Stimulated activated CD8-positive, alpha-beta memory T cell treated with anti-CD3 and anti-CD28 coated beads, Interleukin-7, amount 100 ng/mL, for 1 hour (primary cell): ENCODE data around the gene RAB33A.
A peak's percentile ranks its signal among the peaks of the same experiment; 100 is the strongest.

ENCODE experiments used
- DNase-seq, 2 donors: peaks; one replicate each; pipeline ENCODE4 v3.0.0-alpha.2; 2020; ENCODE audit warnings: low read depth in 2 of 2

Gene RAB33A

DNA sequence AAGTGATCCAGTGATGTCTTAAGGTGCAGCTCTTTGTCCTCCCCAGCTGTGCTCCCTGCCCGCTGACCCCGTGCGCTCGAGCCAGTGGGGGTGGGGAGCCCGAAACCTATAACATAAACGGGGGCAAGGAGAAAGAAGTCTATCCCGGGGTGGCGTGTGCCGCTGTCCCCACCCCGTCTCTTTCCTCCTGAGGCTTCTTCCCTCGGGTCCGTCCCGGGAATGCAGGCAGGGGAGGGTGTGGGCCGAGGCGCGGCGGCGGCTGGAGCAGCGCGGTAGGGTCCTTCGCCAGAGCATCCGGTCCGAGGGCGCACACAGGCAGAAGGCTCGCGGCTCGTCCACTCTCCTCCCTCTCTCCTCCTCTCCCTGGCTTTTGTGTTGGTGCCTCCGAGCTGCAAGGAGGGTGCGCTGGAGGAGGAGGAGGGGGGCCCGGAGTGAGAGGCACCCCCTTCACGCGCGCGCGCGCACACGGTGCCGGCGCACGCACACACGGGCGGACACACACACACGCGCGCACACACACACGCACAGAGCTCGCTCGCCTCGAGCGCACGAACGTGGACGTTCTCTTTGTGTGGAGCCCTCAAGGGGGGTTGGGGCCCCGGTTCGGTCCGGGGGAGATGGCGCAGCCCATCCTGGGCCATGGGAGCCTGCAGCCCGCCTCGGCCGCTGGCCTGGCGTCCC, at the start of gene RAB33A:
Gene RAB33A (plus strand): TSS at position 517 of the 681 bp plus-strand sequence. CDS start 101 bp downstream, at position 618.
- DNase-seq = peak in 1 of 2 donors; percentile 10

DNA sequence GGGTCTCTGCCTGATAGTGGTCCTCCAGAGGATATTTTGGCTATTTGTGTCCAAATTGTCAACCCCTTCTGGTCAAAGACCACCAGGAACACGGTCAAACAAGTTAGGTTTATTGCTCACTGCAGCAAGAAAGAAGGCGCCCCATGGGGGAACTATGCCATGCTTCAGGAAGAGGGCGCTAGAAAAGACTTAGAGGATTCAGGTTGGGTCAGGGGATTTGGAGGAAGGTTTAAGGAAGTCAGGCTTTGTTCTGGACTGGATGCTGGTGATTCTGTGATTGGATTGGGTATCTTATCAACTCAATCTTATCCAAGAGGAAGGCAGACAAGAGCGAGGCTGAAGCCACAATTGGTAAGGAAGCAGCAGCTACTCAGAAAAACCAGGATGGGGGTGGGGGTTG, 47.2 kb upstream of the RAB33A start:
- no peak for DNase-seq

DNA sequence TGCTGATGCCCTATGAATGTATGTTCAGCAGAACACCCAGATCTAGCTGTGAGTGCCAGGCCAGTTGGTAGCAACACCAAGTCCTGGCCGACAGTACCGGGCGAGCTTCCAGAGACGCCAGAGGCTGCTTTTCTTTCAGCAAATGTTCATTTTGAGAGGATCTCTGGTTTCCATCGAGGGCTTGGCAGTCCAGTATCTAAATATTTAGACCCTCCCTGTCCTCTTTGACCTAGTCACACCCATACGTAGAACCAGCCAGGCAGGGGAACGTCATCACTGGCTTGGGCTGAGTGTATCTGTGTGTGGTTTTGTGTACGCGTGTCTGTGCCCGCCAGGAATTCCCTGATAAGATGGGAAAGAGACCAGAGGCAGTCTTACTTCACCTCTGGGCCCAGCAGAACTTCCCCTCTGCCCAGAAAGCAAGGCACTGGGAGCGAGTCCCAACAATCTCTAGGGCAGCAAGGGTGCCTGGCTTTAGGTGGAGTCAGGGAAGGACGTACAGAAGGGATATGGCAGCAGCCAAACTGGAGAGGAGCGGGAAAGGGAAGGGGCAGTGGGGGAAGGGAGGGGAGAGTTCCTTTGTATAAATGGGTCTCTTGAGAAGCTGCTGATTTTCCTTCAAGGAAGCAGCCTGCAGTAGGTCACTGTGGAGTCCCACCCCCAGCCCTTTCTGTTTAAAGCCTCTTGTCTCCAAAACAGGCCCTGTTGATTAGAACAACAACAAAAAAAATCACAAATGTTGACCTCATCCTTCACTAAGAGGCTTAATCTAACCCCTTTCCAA, 46.5 kb upstream of the RAB33A start:
- no peak for DNase-seq

DNA sequence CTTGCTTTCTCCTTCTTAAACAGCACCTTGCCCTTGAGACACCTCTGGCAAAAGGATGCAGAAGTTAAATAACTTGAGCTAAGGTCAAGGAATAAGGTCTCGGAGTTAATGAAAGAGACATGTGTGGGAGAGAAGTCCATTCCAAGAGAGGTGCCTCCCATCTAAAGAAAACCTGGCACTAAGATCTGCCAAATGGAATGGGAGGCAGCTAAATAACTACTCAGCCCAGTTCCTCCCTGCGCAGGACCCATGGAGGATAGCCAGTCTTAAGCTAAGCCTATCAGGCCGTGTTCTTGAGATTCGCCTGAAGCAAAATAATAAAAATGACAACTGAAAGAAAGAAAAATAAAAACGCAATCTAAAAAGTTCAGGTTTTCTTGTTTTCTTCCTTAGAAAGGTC, 40.8 kb upstream of the RAB33A start:
- DNase-seq = no peak

DNA sequence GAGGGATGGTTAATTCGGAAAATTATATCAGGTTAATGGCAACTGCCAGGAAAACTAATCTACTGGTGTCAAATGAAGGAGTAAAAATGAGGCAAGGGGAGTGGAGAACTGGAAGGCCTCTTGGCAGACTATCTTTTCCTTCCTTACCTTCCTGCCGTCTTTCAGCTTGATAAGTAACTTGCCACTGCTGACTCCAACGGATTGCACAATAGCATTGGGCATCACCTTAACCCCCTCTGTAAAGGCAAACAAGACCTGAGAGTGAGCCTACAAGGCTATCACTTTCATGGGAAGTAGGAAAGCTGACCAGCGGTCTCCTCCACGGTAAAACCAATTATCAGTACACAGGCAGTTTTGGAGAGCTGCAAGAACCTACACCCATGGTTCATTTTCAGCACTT, 35.3 kb upstream of the RAB33A start:
- DNase-seq = no peak

DNA sequence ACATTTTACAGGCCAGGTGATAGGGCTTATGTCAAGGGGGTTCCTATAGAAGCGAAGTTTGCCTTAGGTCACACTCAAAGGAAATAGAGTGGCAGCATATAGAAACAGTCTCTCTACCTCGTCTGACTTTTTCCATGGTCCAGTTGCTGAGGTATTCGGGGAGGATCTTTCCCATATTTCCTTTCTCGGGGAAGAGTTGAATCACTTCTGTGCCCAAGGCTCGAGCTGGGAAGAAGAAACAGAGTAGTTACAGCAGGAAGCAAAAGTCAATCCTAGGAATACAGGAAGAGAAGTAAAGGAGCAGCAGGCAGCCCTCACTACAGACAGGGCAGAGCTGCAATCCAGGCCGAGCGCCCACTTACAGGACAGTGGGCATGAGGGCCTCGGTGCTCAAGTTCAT, 34.8 kb upstream of the RAB33A start:
- no peak for DNase-seq

DNA sequence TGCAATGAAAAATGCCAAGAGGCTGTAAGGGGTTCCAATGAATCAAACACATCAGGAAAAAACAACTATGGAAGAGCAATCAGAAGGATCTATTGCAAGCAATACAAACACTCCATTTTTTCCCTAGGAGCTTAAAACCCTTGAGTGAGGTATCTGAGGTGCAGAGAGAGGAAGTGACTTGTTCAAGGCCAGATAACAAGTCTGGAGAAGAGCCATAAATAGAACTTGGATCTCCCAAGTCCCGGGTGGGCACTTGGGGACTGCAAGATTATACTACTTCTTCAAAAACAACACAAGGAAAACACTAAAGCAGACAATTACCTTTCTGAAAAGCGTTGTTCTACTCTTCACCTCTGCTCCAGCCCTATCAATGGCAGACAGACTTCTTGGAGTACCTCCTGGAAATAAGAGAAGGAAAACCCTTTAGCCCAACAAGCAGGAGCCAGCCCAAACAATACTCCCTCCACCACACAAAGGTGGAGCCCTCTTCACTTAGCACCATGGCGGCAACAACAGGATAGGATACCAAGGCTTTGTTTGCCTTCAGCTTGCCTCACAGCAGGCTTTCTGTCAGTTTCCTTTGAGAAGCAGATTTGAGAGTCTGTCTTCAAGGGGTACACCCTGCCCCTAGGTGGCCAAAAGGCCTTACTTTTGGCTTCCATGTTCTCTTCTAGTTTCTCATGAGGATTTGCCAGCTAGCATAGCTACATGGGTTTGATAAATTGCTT, 32.1 kb upstream of the RAB33A start:
- no peak for DNase-seq

DNA sequence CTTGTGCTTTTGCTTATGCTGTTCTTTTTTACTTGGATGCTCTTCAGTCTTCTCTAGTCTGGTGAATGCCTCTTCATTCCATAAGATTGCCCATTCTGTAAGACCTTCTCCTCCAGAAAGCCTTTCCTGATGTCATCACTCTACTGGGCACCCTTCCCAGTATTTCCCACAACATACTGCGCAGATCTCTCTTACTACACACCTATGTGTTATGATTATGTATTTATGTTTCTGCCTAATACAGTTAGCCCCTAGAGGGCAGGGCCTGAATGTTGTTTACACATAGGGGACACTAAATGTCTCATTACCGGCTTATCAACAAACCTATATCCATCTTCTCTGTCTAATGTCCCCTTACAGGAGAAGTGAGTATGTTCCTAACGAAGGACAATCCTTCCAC, 27.3 kb upstream of the RAB33A start:
- no peak for DNase-seq

DNA sequence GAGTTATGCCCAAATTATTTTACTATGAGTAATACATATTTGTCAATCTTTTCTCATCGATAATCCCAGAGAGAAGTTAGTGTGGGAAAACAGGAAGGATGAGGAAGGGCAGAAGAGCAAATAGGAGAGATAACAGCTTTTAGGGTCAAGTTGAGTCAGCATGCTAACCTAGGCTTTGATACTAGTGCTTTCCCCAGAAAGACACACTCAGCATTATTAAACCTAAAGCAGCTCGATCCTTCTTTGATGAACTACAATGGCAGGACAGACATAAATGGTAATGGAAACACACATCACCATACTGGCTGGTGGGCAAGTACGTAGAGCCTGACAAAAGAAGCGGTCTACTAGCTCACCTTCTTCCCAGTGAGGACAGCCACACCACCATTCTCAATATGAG, 26.6 kb upstream of the RAB33A start:
- no peak for DNase-seq

DNA sequence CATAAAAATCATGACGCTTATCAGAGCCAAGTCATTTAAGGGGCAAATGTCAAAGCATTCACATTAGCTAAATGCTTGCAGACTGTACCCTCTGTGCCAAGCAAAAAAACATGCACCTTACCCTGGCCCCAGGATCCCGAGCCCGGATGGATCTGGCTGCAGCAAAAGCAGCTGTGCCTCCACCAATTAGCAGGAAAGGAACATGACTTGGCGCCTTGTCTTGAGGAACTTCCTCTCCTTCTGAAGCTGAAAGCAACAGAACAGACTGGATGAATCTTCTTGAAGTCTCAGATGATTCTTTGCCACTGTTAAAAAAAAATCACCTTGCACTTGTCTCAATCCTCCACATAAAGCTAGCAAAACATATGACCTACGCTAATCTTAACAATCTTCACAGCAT, 24.1 kb upstream of the RAB33A start:
- no peak for DNase-seq

DNA sequence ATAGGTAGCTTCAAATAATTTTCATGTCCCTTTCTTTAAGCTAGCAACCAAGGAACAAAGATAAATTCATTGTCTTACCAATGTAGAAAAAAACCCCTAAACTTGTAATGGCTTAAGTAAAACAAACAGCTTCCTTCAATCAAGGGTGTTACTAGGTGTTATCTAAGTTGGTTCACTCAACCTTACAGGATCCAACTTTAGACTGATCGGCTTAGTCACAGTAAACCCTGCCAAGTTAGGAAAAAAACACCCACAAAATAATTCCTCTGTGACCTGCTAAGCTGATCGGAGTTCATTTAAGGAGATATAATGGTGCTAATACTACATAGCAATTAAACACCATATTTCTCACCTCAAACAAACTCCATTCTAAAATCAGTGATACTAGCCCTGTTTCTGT, 16.2 kb upstream of the RAB33A start:
- DNase-seq = no peak

DNA sequence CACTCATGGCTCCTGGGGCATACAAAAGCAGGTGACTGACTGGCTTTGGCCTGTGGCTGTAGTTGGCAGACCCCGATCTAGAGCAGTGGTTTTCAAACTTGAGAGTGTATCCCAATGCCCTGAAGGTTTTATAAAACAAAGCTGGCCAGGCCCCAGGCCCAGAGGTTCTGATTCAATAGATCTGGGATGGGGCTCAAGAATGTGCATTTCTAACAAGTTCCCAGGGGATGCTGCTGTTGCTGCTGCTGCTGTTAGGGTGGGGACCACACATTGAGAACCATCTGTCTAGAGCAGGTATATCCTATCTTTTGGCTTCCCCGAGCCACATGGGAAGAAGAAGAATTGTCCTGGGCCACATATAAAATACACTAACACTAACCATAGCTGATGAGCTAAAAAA, 13.5 kb upstream of the RAB33A start:
- no peak for DNase-seq

DNA sequence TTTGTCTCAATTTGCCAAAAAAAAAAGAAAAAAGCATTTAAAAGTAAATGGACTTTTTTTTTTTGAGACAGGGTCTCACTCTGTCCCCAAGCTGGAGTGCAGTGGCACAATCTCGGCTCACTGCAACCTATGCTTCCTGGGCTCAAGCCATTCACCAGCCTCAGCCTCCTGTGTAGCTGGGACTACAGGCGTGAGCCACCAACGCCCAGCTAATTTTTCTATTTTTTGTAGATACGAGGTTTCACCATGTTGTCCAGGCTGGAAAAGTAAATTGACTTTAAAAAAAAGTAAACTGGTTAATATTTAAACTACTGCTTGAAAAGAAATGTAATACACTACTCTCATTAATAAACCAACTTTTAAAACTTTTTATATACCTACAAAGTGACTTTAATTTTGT, 12.0 kb upstream of the RAB33A start:
- no peak for DNase-seq

DNA sequence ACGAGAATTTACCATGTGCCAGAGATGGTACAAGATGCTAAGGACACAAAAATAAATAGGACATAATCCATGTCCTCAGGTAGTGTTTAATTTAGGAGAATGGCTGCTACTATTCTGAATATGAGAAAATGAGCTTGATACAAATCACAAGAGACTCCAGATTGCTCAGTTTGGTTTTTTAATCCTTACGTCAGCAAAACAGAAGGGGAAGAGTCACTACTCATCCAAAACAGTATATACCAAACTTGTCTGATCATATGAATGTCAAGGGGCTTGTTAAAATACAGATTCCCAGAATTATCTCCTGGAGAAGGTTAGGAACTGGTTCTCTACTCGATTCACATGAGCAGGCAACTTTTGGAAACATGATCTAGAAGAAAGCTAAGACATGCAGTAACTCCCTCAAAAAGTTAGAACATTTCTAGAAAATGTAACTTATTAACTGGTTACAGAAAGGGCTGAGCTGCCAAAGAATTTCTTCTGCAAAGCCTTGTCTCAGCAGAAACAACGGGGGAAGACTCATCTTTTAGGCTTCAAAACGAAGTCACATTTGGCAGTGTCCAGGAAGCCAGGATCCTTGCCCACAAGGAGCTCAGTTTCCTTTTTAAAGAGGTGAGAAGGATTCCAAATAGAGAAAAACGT, 9.5 kb upstream of the RAB33A start:
- no peak for DNase-seq

DNA sequence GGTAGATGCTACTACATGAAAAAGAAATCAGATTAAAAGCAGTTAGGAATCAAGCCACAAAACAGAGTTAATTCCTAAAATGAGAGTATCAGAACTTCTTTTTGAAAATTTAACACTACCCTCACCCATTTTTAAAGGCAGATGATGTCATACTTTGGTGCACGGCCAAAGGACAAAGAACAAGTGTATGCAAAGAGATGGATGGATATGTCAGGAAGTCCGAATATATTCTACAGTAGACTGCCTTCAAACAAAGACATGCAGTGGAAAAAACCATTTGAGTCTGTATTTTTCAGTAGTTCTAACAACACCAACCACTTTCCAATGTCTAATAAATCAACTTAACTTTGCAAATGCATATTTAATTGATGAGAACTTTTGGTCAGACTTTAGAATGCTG, 8.4 kb upstream of the RAB33A start:
- no peak for DNase-seq

DNA sequence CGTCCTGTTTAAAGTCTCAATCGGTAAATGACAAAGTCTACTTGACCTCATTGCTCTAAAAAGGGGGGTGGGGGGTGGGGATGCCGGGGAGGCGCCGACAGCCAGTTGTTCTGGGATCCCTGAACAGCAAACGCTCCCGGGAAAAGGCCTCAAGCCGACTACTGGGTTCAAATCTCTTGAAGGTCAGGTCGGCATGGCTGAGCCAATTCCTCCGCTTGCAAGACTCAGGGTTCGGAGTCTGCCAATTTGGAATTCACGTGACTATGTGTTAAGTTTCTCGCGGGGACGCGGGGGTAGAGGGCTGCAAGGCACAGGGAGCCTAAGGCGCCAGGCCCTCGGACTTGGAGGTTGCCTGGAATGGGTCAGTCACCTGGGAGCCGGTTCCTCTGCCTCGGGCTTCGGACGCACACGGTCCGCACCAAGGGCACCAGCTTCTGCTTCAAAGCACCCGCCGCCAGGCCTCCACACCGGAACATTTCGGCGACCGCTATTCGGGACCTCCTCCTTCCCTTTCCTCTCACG, 6.5 kb upstream of the RAB33A start:
- DNase-seq = no peak

DNA sequence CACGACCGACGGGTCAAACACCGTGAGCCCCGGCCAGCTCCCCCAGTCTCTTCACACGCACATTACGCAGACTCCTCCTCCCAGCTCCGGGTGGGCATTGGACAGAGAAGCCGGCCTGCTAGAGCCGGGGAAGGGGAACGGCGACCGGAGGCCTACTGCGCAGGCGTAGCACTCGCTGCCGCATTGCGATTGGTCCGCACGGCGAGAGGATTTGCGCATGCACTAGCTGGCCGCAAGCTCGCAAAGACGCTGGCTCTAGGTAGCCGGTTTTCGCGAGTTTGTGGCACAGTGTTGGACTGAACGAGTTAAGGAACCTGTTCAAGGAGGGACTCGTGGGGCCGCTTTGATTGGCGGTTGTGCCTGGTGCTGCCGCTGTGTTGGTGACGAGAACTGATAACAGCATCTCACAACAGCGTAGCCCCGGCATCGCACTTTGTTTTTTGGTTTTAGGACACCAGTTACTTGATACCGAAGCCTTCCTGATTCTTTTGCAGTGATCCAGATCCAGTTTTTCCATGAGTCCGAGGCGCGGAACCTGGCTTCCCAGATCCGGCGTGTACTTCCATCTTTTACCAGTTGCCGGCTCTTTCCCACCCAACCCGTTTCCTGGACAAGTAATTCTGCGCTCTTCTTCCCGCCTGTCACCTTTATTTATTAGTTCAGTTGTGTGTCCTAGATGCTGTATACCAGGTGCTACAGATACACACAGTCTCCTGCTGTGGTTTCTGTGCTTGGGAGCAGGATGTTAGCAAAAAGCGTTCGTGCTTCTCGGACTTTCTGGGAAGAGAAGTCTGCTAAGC, 5.9 kb upstream of the RAB33A start, which contains the start of gene AIFM1:
Gene AIFM1 (minus strand): TSS at position 139 of the 800 bp plus-strand sequence. CDS start 185 bp downstream, outside the sequence.
- peak; percentile 72 to 74 for DNase-seq

DNA sequence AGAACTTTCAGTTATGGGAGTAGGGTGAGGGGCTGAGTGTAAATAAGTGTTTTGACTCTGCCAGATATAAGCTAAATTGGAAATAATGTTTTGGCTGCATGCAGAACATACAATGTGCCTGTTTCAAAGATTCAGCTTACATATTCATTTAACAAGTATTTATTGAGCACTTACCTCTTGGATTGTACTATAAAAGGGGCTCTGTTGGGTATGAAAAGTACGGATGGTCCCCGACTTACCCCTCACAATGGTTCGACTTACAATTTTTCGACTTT, 5.3 kb upstream of the RAB33A start:
- DNase-seq = no peak

DNA sequence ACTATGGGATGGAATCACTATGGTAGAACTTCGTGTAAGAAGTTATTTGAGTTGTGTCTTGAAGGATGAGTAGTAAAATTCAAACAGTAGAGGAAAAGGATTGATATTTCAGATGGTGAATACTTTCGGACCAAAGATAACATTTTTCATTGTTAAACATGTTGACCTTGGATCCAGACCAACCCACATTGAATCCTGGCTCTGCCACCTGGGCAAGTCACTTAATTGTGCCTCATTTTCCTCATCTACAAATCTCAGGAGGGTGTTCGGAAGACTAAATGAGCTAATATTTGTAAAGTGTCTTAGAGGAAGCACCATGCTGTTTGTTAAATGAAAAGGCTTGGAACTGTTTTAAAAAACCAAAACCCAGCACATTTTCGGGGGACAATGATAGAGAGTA, 4.7 kb upstream of the RAB33A start:
- DNase-seq = no peak

DNA sequence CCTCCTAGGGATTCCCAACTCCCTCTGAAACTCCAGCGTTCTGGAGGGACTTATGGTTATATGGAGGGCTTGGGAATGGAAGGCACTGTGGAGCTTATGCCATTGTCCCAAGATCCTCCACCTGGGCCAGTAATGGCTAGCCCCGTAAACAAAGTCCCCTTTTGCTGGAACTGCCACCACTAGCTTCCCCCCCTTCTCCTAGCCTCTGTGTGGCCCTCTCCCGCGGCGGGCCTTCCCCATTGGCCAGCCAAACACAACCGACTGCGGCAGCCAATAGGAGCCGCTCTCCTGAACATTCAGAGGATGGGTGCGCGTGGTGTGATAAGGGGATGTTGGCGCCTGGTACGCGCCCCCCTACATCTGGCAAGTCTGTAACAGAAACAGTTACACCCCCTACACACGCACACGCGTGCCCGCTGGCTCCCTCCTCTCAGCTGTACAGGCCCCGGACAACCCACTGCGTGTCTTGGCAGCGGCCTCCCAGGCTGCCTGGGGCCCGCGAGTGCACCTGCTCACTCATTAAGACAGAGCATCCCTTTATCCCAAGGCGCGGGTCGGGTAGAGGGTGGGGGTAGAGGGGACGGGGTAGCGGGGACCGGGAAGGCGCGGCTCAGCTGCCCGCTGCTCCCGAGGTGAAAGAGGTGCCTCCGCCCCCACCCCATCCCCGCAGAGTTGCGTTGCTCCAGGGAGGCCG, 863 bp upstream of the RAB33A start:
- peak; percentile 10 to 23 for DNase-seq
